HG03135 (cell line): ENCODE measurements around the gene HOXD12.

Experiments used
- ATAC-seq: cut with Tn5 transposase; IDR thresholded peaks from one replicate; pipeline ENCODE4 v1.9.1; 2021; ENCODE audit warnings: mild to moderate bottlenecking, moderate library complexity; ENCODE audit not compliant: unreplicated experiment

Gene HOXD12

GRCh38 chr2:176118601-176119339 lies 19.2 kb downstream of the HOXD12 start:
- ATAC-seq: no peak

- ATAC-seq: no peak
Observed at GRCh38 chr2:176120364-176121189, 21.0 kb downstream of the HOXD12 start.

- ATAC-seq: no peak
Observed at GRCh38 chr2:176121190-176122051, 21.8 kb downstream of the HOXD12 start.

- no peak for ATAC-seq
Observed at GRCh38 chr2:176122052-176122682, 22.6 kb downstream of the HOXD12 start.

- no peak for ATAC-seq
Observed at GRCh38 chr2:176122683-176123410, 23.3 kb downstream of the HOXD12 start, which contains the start of gene HOXD9. HOXD9 (plus strand) TSS chr2:176122719; CDS start chr2:176122769, 50 bp downstream.

GRCh38 chr2:176123411-176124109 lies 24.0 kb downstream of the HOXD12 start:
- ATAC-seq: no peak

GRCh38 chr2:176124110-176124946 lies 24.7 kb downstream of the HOXD12 start:
- ATAC-seq: no peak

- no peak for ATAC-seq
Observed at GRCh38 chr2:176124947-176125771, 25.6 kb downstream of the HOXD12 start.

GRCh38 chr2:176125772-176126054 lies 26.1 kb downstream of the HOXD12 start:
- ATAC-seq: no peak

GRCh38 chr2:176126929-176127773 lies 27.6 kb downstream of the HOXD12 start:
- ATAC-seq: no peak

GRCh38 chr2:176127774-176128072 lies 28.1 kb downstream of the HOXD12 start:
- ATAC-seq: no peak

GRCh38 chr2:176128172-176128981 lies 28.8 kb downstream of the HOXD12 start:
- no peak for ATAC-seq

- ATAC-seq: no peak
Observed at GRCh38 chr2:176128982-176129796, 29.6 kb downstream of the HOXD12 start, which contains the start of gene HOXD8. HOXD8 (plus strand) TSS chr2:176129705; CDS start chr2:176130367, 662 bp downstream.

- ATAC-seq: no peak
Observed at GRCh38 chr2:176129813-176130146, 30.2 kb downstream of the HOXD12 start.

GRCh38 chr2:176130147-176130956 lies 30.8 kb downstream of the HOXD12 start:
- ATAC-seq: no peak
